ENCODE results near the gene ADGRF1. TPM values are rescaled to one million over a fixed set of nuclear protein-coding genes. Genes with fewer than 3 reads are reported as not detected.

The ADGRF1 gene
- polyA plus RNA-seq, 1 experiment: not detected

GRCh38 chr6:46961232-46961631 lies 80.9 kb downstream of the ADGRF1 start:
- CTCF ChIA-PET: interaction anchor here (1.0 kb wide), 1 partner anchor 104 kb away, joined by 3 read pairs; no protein-coding TSS in a partner anchor
- TF ChIP-seq CTCF (IDR thresholded peaks at IDR 0.05; ENCODE audit: insufficient read depth, low read depth, low read length): no peak
- POLR2A ChIA-PET: no interaction called here
- Histone ChIP-seq H3K27me3 (ENCODE audit: control insufficient read depth, insufficient read depth, low read length) (peaks cover 4% of the 10 kb centered on the region), H3K4me3 (ENCODE audit: low read depth, low read length) (no peak overlapping the region), H3K36me3 (ENCODE audit: control insufficient read depth, insufficient read depth, low read length) (no peaks in the 10 kb centered on the region)
- DNase-seq (ENCODE audit: low read depth): no peak

DNA sequence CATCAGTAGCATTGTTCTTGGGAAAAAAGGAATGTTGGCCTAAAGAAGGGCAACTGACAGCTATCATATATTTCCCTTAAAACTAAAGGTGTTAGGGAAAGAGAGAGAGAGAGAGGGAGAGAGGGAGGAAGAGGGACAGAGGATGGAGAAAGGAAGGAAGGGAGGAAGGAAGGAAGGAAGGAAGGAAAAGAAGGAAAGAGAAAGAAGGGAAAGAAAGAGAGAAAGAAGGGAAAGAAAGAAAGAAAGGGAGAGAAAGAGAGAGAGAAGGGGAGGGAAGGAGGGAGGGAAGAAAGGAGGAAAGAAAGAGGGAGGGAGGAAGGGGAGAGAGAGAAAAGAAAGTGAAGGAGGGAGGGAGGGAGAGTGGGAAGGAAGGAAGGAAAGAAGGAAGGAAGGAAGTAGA lies 82.7 kb downstream of the ADGRF1 start:
- no peak for DNase-seq (ENCODE audit: low read depth)
- Histone ChIP-seq H3K4me3 (ENCODE audit: low read depth, low read length) (no peak overlapping the region), H3K36me3 (ENCODE audit: control insufficient read depth, insufficient read depth, low read length) (no peaks in the 10 kb centered on the region), H3K27me3 (ENCODE audit: control insufficient read depth, insufficient read depth, low read length) (peaks cover 4% of the 10 kb centered on the region)
- CTCF ChIA-PET: interaction anchor here (1.3 kb wide), 1 partner anchor 11 kb away, joined by 4 read pairs; no protein-coding TSS in a partner anchor
- POLR2A ChIA-PET: no interaction called here
- no peak for TF ChIP-seq CTCF (IDR thresholded peaks at IDR 0.05; ENCODE audit: insufficient read depth, low read depth, low read length)

DNA sequence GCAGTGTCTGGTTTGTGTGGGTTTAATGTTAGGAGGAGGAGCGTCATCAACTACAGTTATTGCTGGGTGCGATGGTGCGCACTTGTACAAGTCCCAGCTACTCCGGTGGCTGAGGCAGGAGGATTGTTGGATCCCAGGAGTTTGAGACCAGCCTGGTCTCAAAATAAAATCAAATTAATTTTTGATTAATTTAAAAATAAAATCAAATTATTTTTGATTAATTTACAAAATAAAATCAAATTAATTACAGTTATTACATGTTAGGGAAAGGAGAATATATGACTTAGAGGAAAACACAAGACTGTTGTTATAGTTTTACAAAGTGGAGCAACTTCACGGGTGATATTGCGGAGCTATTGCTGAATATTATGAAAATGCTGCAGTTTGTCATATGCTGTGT lies 85.7 kb downstream of the ADGRF1 start:
- CTCF ChIA-PET: no interaction called here

DNA sequence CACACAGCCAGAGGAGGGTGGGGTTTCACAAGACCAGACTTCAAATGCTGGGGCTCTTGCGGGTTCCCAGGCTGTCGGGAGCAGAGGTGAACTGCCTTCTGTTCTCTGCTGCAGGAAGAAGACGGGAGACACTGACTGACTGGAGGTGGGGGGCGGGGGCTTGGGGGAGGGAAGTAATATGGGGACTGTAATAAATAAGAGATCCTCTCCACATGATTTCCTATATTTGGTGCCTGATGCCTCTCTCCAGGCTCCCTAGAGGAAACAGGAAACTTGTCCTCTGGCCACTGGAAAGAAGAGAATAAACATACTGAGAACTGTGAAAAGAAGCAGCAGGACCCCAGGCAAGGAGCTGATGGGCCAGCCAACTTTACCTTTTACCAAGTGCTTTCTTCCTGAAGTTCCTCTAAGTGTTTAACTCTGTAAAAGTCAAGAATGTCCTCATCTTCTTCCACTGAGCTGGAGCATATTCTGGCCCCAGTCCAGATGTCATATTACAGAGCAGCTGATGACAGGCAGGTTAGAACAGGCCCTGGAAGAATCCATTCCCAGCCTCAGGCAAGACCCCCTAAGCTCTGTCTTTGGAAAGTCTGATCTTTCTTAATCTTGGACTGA lies 87.2 kb downstream of the ADGRF1 start:
- ChIA-PET POLR2A (no interaction called here), CTCF (interaction anchor here (1.0 to 1.2 kb wide), 2 partner anchors 30 to 36 kb away, joined by 3 read pairs; no protein-coding TSS in a partner anchor)
- no peak for TF ChIP-seq CTCF (IDR thresholded peaks at IDR 0.05; ENCODE audit: insufficient read depth, low read depth, low read length)
- Histone ChIP-seq H3K4me3 (ENCODE audit: low read depth, low read length) (no peak overlapping the region), H3K36me3 (ENCODE audit: control insufficient read depth, insufficient read depth, low read length) (no peaks in the 10 kb centered on the region), H3K27me3 (ENCODE audit: control insufficient read depth, insufficient read depth, low read length) (no peaks in the 10 kb centered on the region; the same call in 1 of the 2 replicates)
- no peak for DNase-seq (ENCODE audit: low read depth)

More for the DNA sequence above, 85.7 kb downstream of the ADGRF1 start:
- POLR2A ChIA-PET: interaction anchor here (0.6 kb wide), 1 partner anchor 79 kb away, joined by 4 read pairs; no protein-coding TSS in a partner anchor
- no peak for TF ChIP-seq CTCF (IDR thresholded peaks at IDR 0.05; ENCODE audit: insufficient read depth, low read depth, low read length)
- H3K36me3 ChIP-seq (ENCODE audit: control insufficient read depth, insufficient read depth, low read length): no peaks in the 10 kb centered on the region
- H3K4me3 ChIP-seq (ENCODE audit: low read depth, low read length): no peak overlapping the region
- H3K27me3 ChIP-seq (ENCODE audit: control insufficient read depth, insufficient read depth, low read length): peaks cover 2% of the 10 kb centered on the region
- no peak for DNase-seq (ENCODE audit: low read depth)

DNA sequence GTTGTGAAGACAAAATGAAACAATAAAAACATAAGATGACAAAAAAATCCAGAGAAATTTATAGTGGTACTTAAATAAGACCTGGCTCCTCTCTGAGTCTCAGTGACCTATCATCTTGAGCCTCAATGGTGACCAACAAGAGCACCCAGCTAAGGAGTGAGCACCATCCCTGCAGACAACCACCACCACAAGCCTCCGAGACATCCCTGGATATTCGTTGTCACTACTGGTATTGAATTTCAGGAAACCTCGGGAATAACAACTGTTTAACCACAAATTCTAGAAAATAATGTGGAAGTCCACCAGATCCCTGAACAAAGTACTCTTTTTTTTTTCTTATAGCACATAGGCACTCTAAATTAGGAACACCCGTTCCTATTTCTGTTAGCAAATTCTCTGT lies 88.2 kb downstream of the ADGRF1 start:
- CTCF ChIA-PET: interaction anchor here (0.6 to 1.2 kb wide), 2 partner anchors 13 to 29 kb away, joined by 3 to 4 read pairs; no protein-coding TSS in a partner anchor
- no peak for DNase-seq (ENCODE audit: low read depth)
- no peak for TF ChIP-seq CTCF (IDR thresholded peaks at IDR 0.05; ENCODE audit: insufficient read depth, low read depth, low read length)
- POLR2A ChIA-PET: no interaction called here
- no peak overlapping the region for H3K4me3 ChIP-seq (ENCODE audit: low read depth, low read length)
- H3K27me3 ChIP-seq (ENCODE audit: control insufficient read depth, insufficient read depth, low read length): no peaks in the 10 kb centered on the region; the same call in 1 of the 2 replicates
- H3K36me3 ChIP-seq (ENCODE audit: control insufficient read depth, insufficient read depth, low read length): no peaks in the 10 kb centered on the region
